Measurements from ENCODE around the gene CYREN. TPM values are rescaled to one million over a fixed set of nuclear protein-coding genes. Genes with fewer than 3 reads are reported as not detected.

The CYREN gene
- total and polyA plus RNA-seq, 9 of the 15 experiments (the other 6 are each of a cell fraction or from before 2014, with no cell fraction given): 13.9 to 108 (median 88.8) TPM

DNA sequence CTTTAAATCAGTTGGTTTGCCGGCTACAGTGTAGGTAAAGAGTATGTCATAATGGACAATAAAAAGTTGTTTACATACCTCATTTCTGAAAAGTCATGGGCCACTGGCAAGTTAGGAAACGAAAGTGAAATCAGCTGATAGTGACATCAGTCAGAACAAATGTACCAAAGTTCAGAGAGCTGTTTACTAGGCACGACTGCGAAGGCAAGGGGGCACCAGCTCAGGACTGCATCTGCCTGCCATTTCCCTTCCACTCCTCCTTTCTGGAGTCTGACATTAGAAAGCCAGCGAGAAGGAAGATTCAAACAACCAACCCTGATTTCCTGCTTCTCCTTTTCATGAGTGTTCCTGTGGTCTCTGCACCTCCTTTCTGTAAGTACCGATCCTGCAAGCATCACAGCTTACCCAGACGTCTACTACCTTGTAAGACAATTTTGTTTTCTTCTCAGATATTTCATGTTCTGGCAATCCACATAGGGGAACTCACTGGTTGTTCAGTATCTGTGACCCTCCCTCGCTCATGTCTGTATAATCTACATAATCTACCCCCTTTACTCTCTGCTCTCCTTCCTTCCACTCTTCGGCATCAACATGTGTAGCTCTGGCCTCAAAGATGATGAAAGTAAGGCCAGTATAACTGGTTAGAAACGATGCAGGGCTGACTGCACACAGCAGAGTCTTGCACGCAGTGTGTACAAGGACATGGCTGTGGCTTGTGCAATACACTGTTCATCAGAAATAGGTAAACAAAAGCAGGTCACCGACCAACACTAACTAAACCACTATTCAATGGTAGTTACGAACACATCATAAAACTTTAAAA lies 22.4 kb downstream of the CYREN start, which contains the start of gene TMEM140 (continued):
- no peak for TF ChIP-seq SRSF1 (IDR thresholded peaks at IDR 0.05; ENCODE audit: low read depth, low read length)
- TF ChIP-seq BRCA1 (IDR thresholded peaks at IDR 0.05): no peak
- TF ChIP-seq BRCA1 (CRISPR knock-in tag; IDR thresholded peaks at IDR 0.05): no peak
- TF ChIP-seq, protein P1, sequence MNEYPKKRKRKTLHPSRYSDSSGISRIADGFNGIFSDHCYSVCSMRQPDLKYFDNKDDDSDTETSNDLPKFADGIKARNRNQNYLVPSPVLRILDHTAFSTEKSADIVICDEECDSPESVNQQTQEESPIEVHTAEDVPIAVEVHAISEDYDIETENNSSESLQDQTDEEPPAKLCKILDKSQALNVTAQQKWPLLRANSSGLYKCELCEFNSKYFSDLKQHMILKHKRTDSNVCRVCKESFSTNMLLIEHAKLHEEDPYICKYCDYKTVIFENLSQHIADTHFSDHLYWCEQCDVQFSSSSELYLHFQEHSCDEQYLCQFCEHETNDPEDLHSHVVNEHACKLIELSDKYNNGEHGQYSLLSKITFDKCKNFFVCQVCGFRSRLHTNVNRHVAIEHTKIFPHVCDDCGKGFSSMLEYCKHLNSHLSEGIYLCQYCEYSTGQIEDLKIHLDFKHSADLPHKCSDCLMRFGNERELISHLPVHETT (CRISPR knock-in tag; conservative IDR thresholded peaks at IDR 0.05 in 1 of 2, IDR thresholded peaks at IDR 0.05 in 1 of 2): no peak; a peak in 2 of 4 replicates
- peak; percentile 53 for TF ChIP-seq ZNF644 (tag; IDR thresholded peaks at IDR 0.05; ENCODE audit: low read depth)
- no peak for TF ChIP-seq SNIP1 (IDR thresholded peaks at IDR 0.05; ENCODE audit: low read depth)
- TF ChIP-seq ZNF551 (CRISPR knock-in tag; IDR thresholded peaks at IDR 0.05): no peak
- TF ChIP-seq MAZ (CRISPR knock-in tag; conservative IDR thresholded peaks at IDR 0.05 in 1 of 2, IDR thresholded peaks at IDR 0.05 in 1 of 2): no peak; a peak in 1 of 4 replicates
- no peak for TF ChIP-seq KLF10 (CRISPR knock-in tag; IDR thresholded peaks at IDR 0.05)
- 0 out of 4 replicates have a peak, but pooled peaks of 1 of the 2 experiments have one; percentile 2 for TF ChIP-seq RCOR1 (IDR thresholded peaks at IDR 0.05; ENCODE audit: borderline replicate concordance in 1 of 2, low read depth in 2 of 2, low read length in 2 of 2)
- TF ChIP-seq HDGF (IDR thresholded peaks at IDR 0.05): peak; percentile 23; the same call in 1 of the 2 replicates
- TF ChIP-seq POLR2AphosphoS2 (IDR thresholded peaks at IDR 0.05; ENCODE audit: low read length): no peak
- TF ChIP-seq BRD4 (IDR thresholded peaks at IDR 0.05): no peak
- TF ChIP-seq PHTF2 (CRISPR knock-in tag; IDR thresholded peaks at IDR 0.05): no peak
- TF ChIP-seq POLR2B (IDR thresholded peaks at IDR 0.05; ENCODE audit: low read depth, partially characterized antibody): no peak
- TF ChIP-seq, protein P2, sequence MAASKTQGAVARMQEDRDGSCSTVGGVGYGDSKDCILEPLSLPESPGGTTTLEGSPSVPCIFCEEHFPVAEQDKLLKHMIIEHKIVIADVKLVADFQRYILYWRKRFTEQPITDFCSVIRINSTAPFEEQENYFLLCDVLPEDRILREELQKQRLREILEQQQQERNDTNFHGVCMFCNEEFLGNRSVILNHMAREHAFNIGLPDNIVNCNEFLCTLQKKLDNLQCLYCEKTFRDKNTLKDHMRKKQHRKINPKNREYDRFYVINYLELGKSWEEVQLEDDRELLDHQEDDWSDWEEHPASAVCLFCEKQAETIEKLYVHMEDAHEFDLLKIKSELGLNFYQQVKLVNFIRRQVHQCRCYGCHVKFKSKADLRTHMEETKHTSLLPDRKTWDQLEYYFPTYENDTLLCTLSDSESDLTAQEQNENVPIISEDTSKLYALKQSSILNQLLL (CRISPR knock-in tag; IDR thresholded peaks at IDR 0.05; ENCODE audit: borderline replicate concordance): no peak
